Hepatocyte (in vitro differentiated cells): ENCODE results near the gene PKD1L1.

Experiments used
- CTCF ChIP-seq: fragments of 200-600 bp; sonication (generic); IDR thresholded peaks from 2 replicates; pipeline ENCODE4 v1.5.1; 2016; ENCODE audit warnings: antibody characterized with exemption, mild to moderate bottlenecking; ENCODE audit not compliant: poor library complexity
- EZH2 ChIP-seq: fragments of 200-600 bp; sonication (generic); IDR thresholded peaks from 2 replicates; pipeline ENCODE4 v1.6.1; 2016; ENCODE audit warnings: antibody characterized with exemption, mild to moderate bottlenecking, borderline replicate concordance
- EZH2phosphoT487 ChIP-seq: fragments of 200-600 bp; sonication (generic); IDR thresholded peaks from one replicate; pipeline ENCODE4 v1.6.1; 2018; ENCODE audit warnings: antibody characterized with exemption, mild to moderate bottlenecking, low read depth, moderate library complexity; ENCODE audit not compliant: unreplicated experiment, severe bottlenecking

GRCh38 chr7:47873762-47874161, 74.5 kb downstream of the PKD1L1 start:
- TF ChIP-seq CTCF: no peak
- TF ChIP-seq EZH2: no peak
- no peak for TF ChIP-seq EZH2phosphoT487
